GM18499 (cell line): Measurements from ENCODE around the gene ICE1.
"Not testable (repeated sequence)": the region's sequence is repeated elsewhere in the genome, so short reads cannot be mapped to it uniquely, and the experiment has no call there.

Experiments
- ATAC-seq: cut with Tn5 transposase; IDR thresholded peaks from one replicate; pipeline ENCODE4 v1.9.1; 2021; ENCODE audit warnings: moderate number of reproducible peaks; ENCODE audit not compliant: insufficient read depth, unreplicated experiment

ICE1 gene

GRCh38 chr5:5483350-5483749, 60.9 kb downstream of the ICE1 start:
- ATAC-seq: no peak

GRCh38 chr5:5483880-5484598, 61.6 kb downstream of the ICE1 start:
- ATAC-seq: no peak

GRCh38 chr5:5486122-5486521, 63.6 kb downstream of the ICE1 start:
- ATAC-seq: no peak

GRCh38 chr5:5487585-5488360, 65.3 kb downstream of the ICE1 start:
- ATAC-seq: no peak

- no peak for ATAC-seq
Observed at GRCh38 chr5:5490774-5491347, 68.4 kb downstream of the ICE1 start.

GRCh38 chr5:5492087-5492933, 69.8 kb downstream of the ICE1 start:
- peak; percentile 48 for ATAC-seq

- not testable (repeated sequence) for ATAC-seq
Observed at GRCh38 chr5:5492934-5493271, 70.4 kb downstream of the ICE1 start.

GRCh38 chr5:5494489-5495402, 72.3 kb downstream of the ICE1 start:
- no peak for ATAC-seq

GRCh38 chr5:5497152-5497788, 74.8 kb downstream of the ICE1 start:
- no peak for ATAC-seq

- ATAC-seq: no peak
Observed at GRCh38 chr5:5499442-5499841, 77.0 kb downstream of the ICE1 start.

GRCh38 chr5:5504325-5504724, 81.8 kb downstream of the ICE1 start:
- ATAC-seq: no peak

- ATAC-seq: no peak
Observed at GRCh38 chr5:5505815-5506214, 83.3 kb downstream of the ICE1 start.

GRCh38 chr5:5508391-5508790, 85.9 kb downstream of the ICE1 start:
- no peak for ATAC-seq

- no peak for ATAC-seq
Observed at GRCh38 chr5:5511904-5512416, 89.5 kb downstream of the ICE1 start.

GRCh38 chr5:5512543-5512942, 90.1 kb downstream of the ICE1 start:
- no peak for ATAC-seq

- not testable (repeated sequence) for ATAC-seq
Observed at GRCh38 chr5:5520622-5521021, 98.1 kb downstream of the ICE1 start.

GRCh38 chr5:5521029-5521428, 98.6 kb downstream of the ICE1 start:
- no peak for ATAC-seq

- ATAC-seq: no peak
Observed at GRCh38 chr5:5521478-5521877, 99.0 kb downstream of the ICE1 start.

- no peak for ATAC-seq
Observed at GRCh38 chr5:5522336-5522735, 99.9 kb downstream of the ICE1 start.
